HG03457 (cell line): Measurements from ENCODE around the gene PARD3.

ENCODE experiments used
- ATAC-seq: cut with Tn5 transposase; IDR thresholded peaks from one replicate; pipeline ENCODE4 v1.9.1; 2021; ENCODE audit warnings: moderate number of reproducible peaks; ENCODE audit not compliant: unreplicated experiment

PARD3 gene

GRCh38 chr10:34698248-34698831 lies 116.8 kb downstream of the PARD3 start:
- ATAC-seq = no peak

GRCh38 chr10:34697351-34698247 lies 117.5 kb downstream of the PARD3 start:
- no peak for ATAC-seq

GRCh38 chr10:34696423-34696822 lies 118.7 kb downstream of the PARD3 start:
- no peak for ATAC-seq

- no peak for ATAC-seq
Measured at GRCh38 chr10:34690383-34691049, 124.6 kb downstream of the PARD3 start.

- ATAC-seq = no peak
Measured at GRCh38 chr10:34689053-34689452, 126.0 kb downstream of the PARD3 start.

GRCh38 chr10:34687434-34688210 lies 127.5 kb downstream of the PARD3 start:
- no peak for ATAC-seq

- ATAC-seq = no peak
Measured at GRCh38 chr10:34682580-34682979, 132.5 kb downstream of the PARD3 start.

- no peak for ATAC-seq
Measured at GRCh38 chr10:34681933-34682332, 133.2 kb downstream of the PARD3 start.

GRCh38 chr10:34679177-34679576 lies 135.9 kb downstream of the PARD3 start:
- ATAC-seq = no peak

GRCh38 chr10:34677591-34677990 lies 137.5 kb downstream of the PARD3 start:
- ATAC-seq = no peak

- ATAC-seq = no peak
Measured at GRCh38 chr10:34677132-34677531, 138.0 kb downstream of the PARD3 start.

- no peak for ATAC-seq
Measured at GRCh38 chr10:34674176-34674575, 140.9 kb downstream of the PARD3 start.

- ATAC-seq = no peak
Measured at GRCh38 chr10:34670081-34670480, 145.0 kb downstream of the PARD3 start.

- ATAC-seq = no peak
Measured at GRCh38 chr10:34669079-34669478, 146.0 kb downstream of the PARD3 start.

GRCh38 chr10:34667177-34667576 lies 147.9 kb downstream of the PARD3 start:
- no peak for ATAC-seq

- ATAC-seq = peak; percentile 65
Measured at GRCh38 chr10:34666008-34666704, 148.9 kb downstream of the PARD3 start.

GRCh38 chr10:34664706-34665105 lies 150.4 kb downstream of the PARD3 start:
- ATAC-seq = no peak

- ATAC-seq = no peak
Measured at GRCh38 chr10:34661580-34661979, 153.5 kb downstream of the PARD3 start.

- ATAC-seq = no peak
Measured at GRCh38 chr10:34658934-34659333, 156.2 kb downstream of the PARD3 start.

- ATAC-seq = no peak
Measured at GRCh38 chr10:34656661-34657060, 158.4 kb downstream of the PARD3 start.
